DND-41 (cell line): ENCODE results near the gene IPP.

ENCODE experiments used
- CTCF ChIP-seq: IDR thresholded peaks from 2 replicates; pipeline ENCODE4 v1.5.1; 2012; ENCODE audit warnings: borderline replicate concordance, low read length, moderate library complexity, mild to moderate bottlenecking; ENCODE audit not compliant: poor library complexity, severe bottlenecking; ENCODE audit errors: extremely low read depth
- EZH2 ChIP-seq: IDR thresholded peaks from 3 replicates; pipeline ENCODE4 v1.6.1; 2012; ENCODE audit warnings: borderline replicate concordance, low read depth, mild to moderate bottlenecking, moderate library complexity, low read length, inconsistent platforms; ENCODE audit not compliant: severe bottlenecking

DNA sequence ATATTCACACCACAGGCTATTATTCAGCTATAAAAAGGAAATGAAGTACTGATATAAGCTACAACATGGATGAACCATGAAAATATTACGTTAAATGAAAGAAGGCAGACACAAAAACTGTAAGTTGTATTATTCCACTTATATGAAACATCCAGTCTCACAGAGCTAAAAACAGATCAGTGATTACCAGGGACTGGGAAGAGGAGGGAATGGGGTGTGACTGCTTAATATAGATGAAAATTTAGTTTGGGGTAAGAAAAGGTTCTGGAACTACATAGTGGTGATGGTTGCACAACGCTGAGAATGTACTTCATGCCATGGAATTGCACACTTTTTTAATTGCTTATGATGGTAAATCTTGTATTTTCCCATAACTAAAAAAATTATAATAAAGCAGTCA is 83.6 kb downstream of the IPP start:
- no peak for TF ChIP-seq CTCF
- no peak for TF ChIP-seq EZH2
